Naive B cell (primary cell): ENCODE data around the gene CELSR1. TPM values are rescaled to one million over a fixed set of nuclear protein-coding genes. Genes with fewer than 3 reads are reported as not detected.

Source experiments
- ATAC-seq, 2 donors: fragments of 150-1000 bp; cut with Tn5 transposase; 2 replicates each; pipeline ENCODE4 v1.10.0; 2021; ENCODE audit warnings: low read depth in 2 of 2, mild to moderate bottlenecking in 2 of 2, moderate library complexity in 2 of 2
- DNase-seq: peaks from one replicate; pipeline ENCODE4 v3.0.0; 2022
- H3K27ac Mint-ChIP-seq, 6 donors: one replicate each; pipeline ENCODE4 v1.8.0; 2020 to 2022; ENCODE audit warnings: mild to moderate bottlenecking in 6 of 6, mixed read lengths in 6 of 6, moderate library complexity in 5 of 6, inconsistent platforms in 2 of 6
- H3K27me3 Mint-ChIP-seq, 3 donors: one replicate each; pipeline ENCODE4 v1.8.0; 2021 to 2022; ENCODE audit warnings: mixed read lengths in 3 of 3, mild to moderate bottlenecking in 1 of 3
- H3K36me3 Mint-ChIP-seq, 2 donors: one replicate each; pipeline ENCODE4 v1.8.0; 2020 to 2022; ENCODE audit warnings: mixed read lengths in 2 of 2, inconsistent platforms in 1 of 2, mild to moderate bottlenecking in 1 of 2
- H3K4me1 Mint-ChIP-seq, 3 donors: one replicate each; pipeline ENCODE4 v1.8.0; 2020 to 2022; ENCODE audit warnings: mixed read lengths in 3 of 3, inconsistent platforms in 1 of 3, mild to moderate bottlenecking in 1 of 3, moderate library complexity in 1 of 3
- H3K4me3 Mint-ChIP-seq, 8 donors: one replicate each; pipeline ENCODE4 v1.8.0; 2020 to 2022; ENCODE audit warnings: mild to moderate bottlenecking in 8 of 8, mixed read lengths in 8 of 8, moderate library complexity in 8 of 8, inconsistent platforms in 2 of 8
- H3K9me3 Mint-ChIP-seq, 7 donors: one replicate each; pipeline ENCODE4 v1.8.0; 2020 to 2022; ENCODE audit warnings: mixed read lengths in 7 of 7, mild to moderate bottlenecking in 5 of 7, inconsistent platforms in 2 of 7, moderate library complexity in 1 of 7
- polyA plus RNA-seq, 6 donors: library from polyadenylated mRNA; unstranded; fragments of 300-500 nt; fragmentation: Illumina TruSeq; gene quantifications; one replicate each; pipeline ENCODE4 v1.2.3, GENCODE V29; 2021; ENCODE audit warnings: low read depth in 6 of 6

Gene CELSR1
- polyA plus RNA-seq, 6 donors from 2014 or later: 0.94 to 3.9 (median 2.1) TPM

DNA sequence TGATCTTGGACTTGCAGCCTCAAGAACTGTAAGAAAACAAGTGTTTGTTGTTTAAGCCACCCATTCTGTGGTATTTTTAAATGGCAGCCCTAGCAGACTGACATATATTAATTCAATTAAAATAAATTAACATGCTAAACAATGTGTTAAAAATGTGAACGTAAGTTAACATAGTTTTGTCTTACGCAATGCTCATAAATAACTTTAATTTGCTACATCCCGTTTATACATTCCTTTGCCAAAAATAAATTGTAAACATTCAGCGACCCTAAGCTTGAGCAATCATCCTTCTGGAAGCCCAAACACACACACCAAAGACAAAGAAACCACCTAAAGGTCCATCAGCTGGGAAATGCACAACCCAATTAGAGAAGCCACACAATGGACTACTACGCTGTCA is 70.4 kb downstream of the CELSR1 start:
- ATAC-seq: no peak
- Mint-ChIP-seq H3K27ac (no peak overlapping the region), H3K36me3 (no peaks in the 10 kb centered on the region), H3K4me3 (no peak overlapping the region), H3K4me1 (peaks cover 0 to 5% (median 5%) of the 10 kb centered on the region in 3 donors), H3K27me3 (peaks cover 0 to 37% (median 20%) of the 10 kb centered on the region in 3 donors), H3K9me3 (peaks cover 0 to 1% (median 0%) of the 10 kb centered on the region in 7 donors)
- DNase-seq: no peak

DNA sequence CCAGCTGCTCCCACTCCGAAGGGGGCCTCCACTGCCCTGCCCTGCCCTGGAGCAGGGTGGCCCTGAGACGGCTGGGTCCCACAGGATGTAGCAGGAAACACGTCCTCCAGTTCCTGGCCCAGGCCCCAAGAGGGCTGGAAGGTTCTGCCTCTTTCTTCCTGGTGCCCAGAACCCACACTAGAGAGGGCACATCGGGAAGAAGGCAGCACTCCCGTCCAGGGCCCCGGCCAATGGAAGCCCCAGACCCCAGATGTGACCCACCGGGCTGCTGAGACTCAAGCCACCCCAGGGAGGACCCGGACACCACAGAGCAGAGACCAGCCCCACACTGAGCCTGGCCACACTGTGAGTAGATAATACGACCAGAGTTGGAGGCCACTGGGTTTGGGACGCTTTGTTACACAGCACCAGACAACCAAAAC is 71.2 kb downstream of the CELSR1 start:
- Mint-ChIP-seq H3K4me3 (no peak overlapping the region), H3K9me3 (peaks cover 0 to 1% (median 0%) of the 10 kb centered on the region in 7 donors), H3K27ac (no peak overlapping the region), H3K27me3 (peaks cover 0 to 38% (median 16%) of the 10 kb centered on the region in 3 donors), H3K4me1 (peaks cover 0 to 5% (median 5%) of the 10 kb centered on the region in 3 donors), H3K36me3 (no peaks in the 10 kb centered on the region)
- no peak for ATAC-seq
- DNase-seq: no peak

DNA sequence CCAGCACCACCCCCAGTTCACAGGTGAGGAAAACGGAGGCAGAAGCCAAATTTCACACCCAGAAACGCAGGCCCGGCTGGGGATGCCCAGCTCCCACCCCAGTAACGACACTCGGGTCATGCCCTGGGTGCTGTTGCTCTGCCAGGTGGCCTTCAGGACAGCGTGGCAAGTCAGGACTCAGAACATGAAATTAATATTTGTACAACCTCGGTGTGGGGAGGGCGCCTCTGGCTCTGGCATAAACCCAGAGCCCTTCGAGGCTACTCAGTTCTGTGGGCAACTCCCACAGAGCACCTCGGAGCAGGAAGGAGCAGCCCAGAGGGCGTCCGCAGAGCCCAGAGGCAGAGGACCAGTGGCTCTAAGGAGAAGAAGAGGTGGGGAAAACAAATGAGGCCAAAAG is 71.6 kb downstream of the CELSR1 start:
- peaks cover 0 to 5% (median 5%) of the 10 kb centered on the region in 3 donors for H3K4me1 Mint-ChIP-seq
- H3K36me3 Mint-ChIP-seq: no peaks in the 10 kb centered on the region
- H3K27me3 Mint-ChIP-seq: peaks cover 0 to 41% (median 16%) of the 10 kb centered on the region in 3 donors
- H3K27ac Mint-ChIP-seq: peak overlapping the region in 1 of 6 donors; percentile 47
- H3K4me3 Mint-ChIP-seq: no peak overlapping the region
- peaks cover 0 to 1% (median 0%) of the 10 kb centered on the region in 7 donors for H3K9me3 Mint-ChIP-seq
- no peak for DNase-seq
- ATAC-seq: no peak

- Mint-ChIP-seq H3K4me1 (peaks cover 0 to 5% (median 5%) of the 10 kb centered on the region in 3 donors), H3K27ac (no peak overlapping the region), H3K36me3 (no peaks in the 10 kb centered on the region), H3K9me3 (peaks cover 0 to 1% (median 0%) of the 10 kb centered on the region in 7 donors), H3K27me3 (peaks cover 0 to 43% (median 19%) of the 10 kb centered on the region in 3 donors), H3K4me3 (no peak overlapping the region)
- ATAC-seq (no peak), DNase-seq (no peak)
Observed at GRCh38 chr22:46465345-46465720, 72.1 kb downstream of the CELSR1 start.

DNA sequence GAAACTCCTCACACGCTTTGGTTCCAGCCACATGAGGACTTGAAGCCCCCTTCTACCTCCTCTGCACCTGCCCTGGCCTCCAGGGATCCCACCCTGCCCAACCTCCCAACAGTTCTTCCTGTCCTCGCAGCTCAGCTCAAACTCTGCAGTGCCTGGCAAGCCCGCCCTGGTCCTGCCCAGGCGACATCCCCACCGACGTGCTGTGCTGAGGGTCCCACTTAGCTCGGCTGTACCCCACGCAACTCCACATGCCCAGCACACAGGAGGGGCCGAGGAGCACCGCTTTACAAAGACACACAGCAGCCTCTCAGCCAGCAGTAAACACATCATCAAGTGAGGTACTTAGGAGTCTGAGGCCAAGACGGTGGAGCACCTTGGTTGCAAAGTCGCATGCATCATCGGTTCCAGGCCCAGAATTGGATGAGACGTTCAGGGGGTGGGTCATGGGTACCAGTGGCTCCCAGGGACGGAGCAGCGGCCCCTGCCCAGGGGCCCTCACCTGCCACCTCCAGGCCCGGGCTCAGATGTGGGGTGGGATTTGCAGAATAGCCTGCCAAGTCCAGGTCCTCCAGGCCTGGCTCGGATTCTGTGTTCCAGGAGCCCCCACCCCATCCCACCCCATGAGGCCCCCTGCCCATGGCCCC is 72.6 kb downstream of the CELSR1 start:
- H3K9me3 Mint-ChIP-seq: peaks cover 0 to 1% (median 0%) of the 10 kb centered on the region in 7 donors
- no peak overlapping the region for H3K27ac Mint-ChIP-seq
- no peak overlapping the region for H3K4me3 Mint-ChIP-seq
- peaks cover 0 to 5% (median 5%) of the 10 kb centered on the region in 3 donors for H3K4me1 Mint-ChIP-seq
- no peak for ATAC-seq
- no peak for DNase-seq
- H3K27me3 Mint-ChIP-seq: peaks cover 4 to 48% (median 24%) of the 10 kb centered on the region in 3 donors
- H3K36me3 Mint-ChIP-seq: no peaks in the 10 kb centered on the region

- DNase-seq: no peak
- Mint-ChIP-seq H3K27ac (peak overlapping the region in 1 of 6 donors; percentile 32), H3K4me1 (peaks cover 0 to 5% (median 5%) of the 10 kb centered on the region in 3 donors), H3K36me3 (no peaks in the 10 kb centered on the region), H3K4me3 (no peak overlapping the region), H3K27me3 (peaks cover 8 to 53% (median 26%) of the 10 kb centered on the region in 3 donors), H3K9me3 (peaks cover 0 to 1% (median 0%) of the 10 kb centered on the region in 7 donors)
- no peak for ATAC-seq
Observed at GRCh38 chr22:46464296-46464695, 73.1 kb downstream of the CELSR1 start.

- H3K4me1 Mint-ChIP-seq: peaks cover 0 to 5% (median 5%) of the 10 kb centered on the region in 3 donors
- ATAC-seq (no peak), DNase-seq (no peak)
- peaks cover 8 to 53% (median 27%) of the 10 kb centered on the region in 3 donors for H3K27me3 Mint-ChIP-seq
- H3K4me3 Mint-ChIP-seq: no peak overlapping the region
- no peaks in the 10 kb centered on the region for H3K36me3 Mint-ChIP-seq
- peaks cover 0 to 1% (median 0%) of the 10 kb centered on the region in 7 donors for H3K9me3 Mint-ChIP-seq
- H3K27ac Mint-ChIP-seq: no peak overlapping the region
Observed at GRCh38 chr22:46463435-46464227, 73.8 kb downstream of the CELSR1 start.

- H3K9me3 Mint-ChIP-seq: peaks cover 0 to 1% (median 0%) of the 10 kb centered on the region in 7 donors
- peaks cover 0 to 5% (median 5%) of the 10 kb centered on the region in 3 donors for H3K4me1 Mint-ChIP-seq
- DNase-seq (no peak), ATAC-seq (no peak)
- H3K27me3 Mint-ChIP-seq: peaks cover 8 to 60% (median 35%) of the 10 kb centered on the region in 3 donors
- H3K36me3 Mint-ChIP-seq: no peaks in the 10 kb centered on the region
- no peak overlapping the region for H3K4me3 Mint-ChIP-seq
- H3K27ac Mint-ChIP-seq: peak overlapping the region in 1 of 6 donors; percentile 55
Observed at GRCh38 chr22:46462726-46463371, 74.6 kb downstream of the CELSR1 start.

GRCh38 chr22:46461566-46462180 is 75.7 kb downstream of the CELSR1 start:
- ATAC-seq (no peak), DNase-seq (no peak)
- no peak overlapping the region for H3K4me3 Mint-ChIP-seq
- no peaks in the 10 kb centered on the region for H3K9me3 Mint-ChIP-seq
- no peaks in the 10 kb centered on the region for H3K36me3 Mint-ChIP-seq
- peaks cover 8 to 68% (median 42%) of the 10 kb centered on the region in 3 donors for H3K27me3 Mint-ChIP-seq
- H3K27ac Mint-ChIP-seq: peak overlapping the region in 1 of 6 donors; percentile 78
- H3K4me1 Mint-ChIP-seq: peaks cover 0 to 5% (median 5%) of the 10 kb centered on the region in 3 donors

GRCh38 chr22:46460857-46461256 is 76.6 kb downstream of the CELSR1 start:
- DNase-seq: no peak
- peaks cover 8 to 66% (median 42%) of the 10 kb centered on the region in 3 donors for H3K27me3 Mint-ChIP-seq
- no peak overlapping the region for H3K4me3 Mint-ChIP-seq
- no peaks in the 10 kb centered on the region for H3K9me3 Mint-ChIP-seq
- no peak overlapping the region for H3K27ac Mint-ChIP-seq
- no peaks in the 10 kb centered on the region for H3K36me3 Mint-ChIP-seq
- H3K4me1 Mint-ChIP-seq: peaks cover 0 to 5% (median 5%) of the 10 kb centered on the region in 3 donors
- ATAC-seq: no peak

GRCh38 chr22:46459347-46460065 is 77.9 kb downstream of the CELSR1 start:
- Mint-ChIP-seq H3K27ac (no peak overlapping the region), H3K36me3 (no peaks in the 10 kb centered on the region), H3K27me3 (peaks cover 12 to 57% (median 39%) of the 10 kb centered on the region in 3 donors), H3K4me3 (no peak overlapping the region), H3K4me1 (peaks cover 0 to under 1% (median under 1%) of the 10 kb centered on the region in 3 donors), H3K9me3 (no peaks in the 10 kb centered on the region)
- DNase-seq (no peak), ATAC-seq (no peak)

- Mint-ChIP-seq H3K27me3 (peaks cover 15 to 54% (median 37%) of the 10 kb centered on the region in 3 donors), H3K9me3 (no peaks in the 10 kb centered on the region)
- ATAC-seq: no peak
Observed at GRCh38 chr22:46458525-46458924, 78.9 kb downstream of the CELSR1 start.

More at GRCh38 chr22:46458525-46458924, 78.9 kb downstream of the CELSR1 start:
- no peaks in the 10 kb centered on the region for H3K4me1 Mint-ChIP-seq
- H3K4me3 Mint-ChIP-seq: peak overlapping the region in 1 of 8 donors; percentile 41
- H3K27ac Mint-ChIP-seq: no peak overlapping the region
- no peak for DNase-seq
- no peaks in the 10 kb centered on the region for H3K36me3 Mint-ChIP-seq
